H1 (cell line): Measurements from ENCODE around the gene SCMH1. TPM values are rescaled to one million over a fixed set of nuclear protein-coding genes. Genes with fewer than 3 reads are reported as not detected.

Experiments used
- CTCF ChIA-PET: fragments of 300-600 bp; sonication (Branson Sonifier 250); formaldehyde crosslinking; loops from one replicate; lab custom pipeline; 2021; ENCODE audit not compliant: partially characterized antibody; lab: Charles Lee
- POLR2A ChIA-PET: fragments of 300-600 bp; sonication (Branson Sonifier 250); formaldehyde crosslinking; loops from one replicate; lab custom pipeline; 2021; ENCODE audit warnings: inconsistent platforms; ENCODE audit not compliant: partially characterized antibody; lab: Charles Lee
- DNase-seq, 2 experiments: peaks; one replicate each; pipeline versions ENCODE4 v3.0.0 to v3.0.0-alpha.2; 2010 to 2022; ENCODE audit warnings: low spot score in 2 of 2, low read depth in 1 of 2, mixed read lengths in 1 of 2
- FAIRE-seq: peaks from 2 replicates; lab custom pipeline; 2011; peaks lifted over from hg19 to GRCh38; lab: Jason Lieb, UNC
- H2AFZ ChIP-seq: 2 replicates; pipeline ENCODE4 v1.8.1; 2012; ENCODE audit warnings: low read length, inconsistent platforms
- H2AK5ac ChIP-seq: 2 replicates; pipeline ENCODE4 v1.6.1; 2013; ENCODE audit warnings: low read depth, low read length
- H2BK120ac ChIP-seq: replicated peaks from 2 replicates; pipeline ENCODE3; 2013; ENCODE audit warnings: low read depth, low read length, inconsistent platforms
- H2BK12ac ChIP-seq: 2 replicates; pipeline ENCODE4 v1.6.1; 2013; ENCODE audit warnings: low read depth, low read length
- H2BK15ac ChIP-seq: 2 replicates; pipeline ENCODE4 v1.6.1; 2013; ENCODE audit warnings: low read length
- H2BK20ac ChIP-seq: 2 replicates; pipeline ENCODE4 v1.6.1; 2013; ENCODE audit warnings: low read length
- H2BK5ac ChIP-seq: 2 replicates; pipeline ENCODE4 v1.6.1; 2013; ENCODE audit warnings: low read depth, low read length
- H3K14ac ChIP-seq: 2 replicates; pipeline ENCODE4 v1.6.1; 2013; ENCODE audit warnings: inconsistent platforms; ENCODE audit not compliant: insufficient read length
- H3K18ac ChIP-seq: 2 replicates; pipeline ENCODE4 v1.6.1; 2013; ENCODE audit warnings: low read length; ENCODE audit errors: extremely low read depth
- H3K23ac ChIP-seq: 2 replicates; pipeline ENCODE4 v1.6.1; 2013; ENCODE audit warnings: inconsistent platforms; ENCODE audit not compliant: insufficient read length
- H3K23me2 ChIP-seq: 2 replicates; pipeline ENCODE4 v1.6.1; 2013; ENCODE audit warnings: low read depth, low read length
- H3K27ac ChIP-seq: 2 replicates; pipeline ENCODE4 v1.6.1; 2011; ENCODE audit warnings: low read depth, low read length, inconsistent platforms
- H3K27me3 ChIP-seq, 4 experiments: replicated peaks in 1 of 4; 1 replicate in 1 of 4; 2 replicates in 3 of 4; pipeline versions ENCODE4 v1.6.1 to v1.8.1; 2011 to 2013; ENCODE audit warnings: low read length in 3 of 4, mild to moderate bottlenecking in 3 of 4, inconsistent platforms in 2 of 4, mixed read lengths in 2 of 4, moderate library complexity in 1 of 4; ENCODE audit not compliant: control insufficient read depth in 3 of 4, insufficient read depth in 3 of 4; ENCODE audit errors: extremely low read depth in 1 of 4
- H3K36me3 ChIP-seq, 4 experiments: 2 replicates each; pipeline versions ENCODE4 v1.6.1 to v1.8.1; 2011 to 2013; ENCODE audit warnings: mild to moderate bottlenecking in 4 of 4, low read length in 3 of 4, moderate library complexity in 2 of 4, control low read depth in 1 of 4, inconsistent platforms in 1 of 4; ENCODE audit not compliant: insufficient read depth in 4 of 4, control insufficient read depth in 2 of 4
- H3K4ac ChIP-seq: replicated peaks from 2 replicates; pipeline ENCODE3; 2013; ENCODE audit warnings: low read length, low read depth, mixed read lengths, inconsistent platforms; ENCODE audit not compliant: insufficient read length
- H3K4me1 ChIP-seq, 4 experiments: replicated peaks in 1 of 4; 1 replicate in 1 of 4; 2 replicates in 3 of 4; pipeline versions ENCODE4 v1.6.1 to v1.8.1; 2011 to 2013; ENCODE audit warnings: low read length in 3 of 4, inconsistent platforms in 2 of 4, mixed read lengths in 1 of 4; ENCODE audit not compliant: insufficient read depth in 4 of 4, control insufficient read depth in 3 of 4
- H3K4me2 ChIP-seq, 2 experiments: 2 replicates each; pipeline versions ENCODE4 v1.6.1 to v1.8.1; 2011 to 2013; ENCODE audit warnings: low read depth in 2 of 2, low read length in 2 of 2, control low read depth in 1 of 2, inconsistent platforms in 1 of 2, mild to moderate bottlenecking in 1 of 2; ENCODE audit not compliant: insufficient read depth in 1 of 2
- H3K4me3 ChIP-seq, 4 experiments: fragments of 200-600, 300-600 bp in 1 of 4; sonication (generic), shearing (Covaris generic), sonication (Bioruptor Twin) in 1 of 4; 2 replicates each; pipeline versions ENCODE4 v1.5.1 to v1.8.1; 2011 to 2016; ENCODE audit warnings: low read length in 4 of 4, low read depth in 3 of 4, control low read depth in 2 of 4, inconsistent platforms in 2 of 4, mild to moderate bottlenecking in 2 of 4, mixed read lengths in 1 of 4, moderate library complexity in 1 of 4; ENCODE audit not compliant: insufficient read depth in 2 of 4; ENCODE audit errors: extremely low read depth in 1 of 4
- H3K56ac ChIP-seq: replicated peaks from 2 replicates; pipeline ENCODE3; 2013; ENCODE audit warnings: low read depth, mild to moderate bottlenecking, mixed read lengths, low read length, inconsistent platforms; ENCODE audit not compliant: insufficient read length
- H3K79me1 ChIP-seq: 2 replicates; pipeline ENCODE4 v1.6.1; 2013; ENCODE audit warnings: low read depth, low read length, control low read depth
- H3K79me2 ChIP-seq, 2 experiments: 2 replicates each; pipeline versions ENCODE4 v1.6.1 to v1.8.1; 2012 to 2013; ENCODE audit warnings: low read length in 2 of 2, mild to moderate bottlenecking in 2 of 2, inconsistent platforms in 1 of 2; ENCODE audit not compliant: insufficient read depth in 2 of 2, control insufficient read depth in 1 of 2
- H3K9ac ChIP-seq, 4 experiments: replicated peaks in 1 of 4; 1 replicate in 1 of 4; 2 replicates in 3 of 4; pipeline versions ENCODE4 v1.6.1 to v1.8.1; 2011 to 2013; ENCODE audit warnings: low read depth in 3 of 4, low read length in 3 of 4, control low read depth in 2 of 4, mild to moderate bottlenecking in 2 of 4, moderate library complexity in 2 of 4, inconsistent platforms in 1 of 4; ENCODE audit errors: extremely low read depth in 1 of 4
- H3K9me3 ChIP-seq, 2 experiments: 2 replicates each; pipeline versions ENCODE4 v1.6.1 to v1.8.1; 2012 to 2013; ENCODE audit warnings: mild to moderate bottlenecking in 2 of 2, moderate library complexity in 2 of 2, control low read depth in 1 of 2, inconsistent platforms in 1 of 2, low read depth in 1 of 2, low read length in 1 of 2, mixed read lengths in 1 of 2; ENCODE audit not compliant: insufficient read depth in 2 of 2
- H4K20me1 ChIP-seq, 2 experiments: replicated peaks in 1 of 2; 2 replicates each; pipeline versions ENCODE3 to v1.8.1; 2011 to 2013; ENCODE audit warnings: inconsistent platforms in 2 of 2, low read length in 2 of 2, mild to moderate bottlenecking in 1 of 2; ENCODE audit not compliant: insufficient read depth in 2 of 2, control insufficient read depth in 1 of 2
- H4K5ac ChIP-seq: 2 replicates; pipeline ENCODE4 v1.6.1; 2013; ENCODE audit warnings: low read length, low read depth, mixed read lengths, inconsistent platforms; ENCODE audit not compliant: insufficient read length
- H4K8ac ChIP-seq: 2 replicates; pipeline ENCODE4 v1.8.0; 2013; ENCODE audit warnings: mild to moderate bottlenecking, moderate library complexity, low read length, inconsistent platforms; ENCODE audit not compliant: insufficient read depth; ENCODE audit errors: extremely low read depth
- H4K91ac ChIP-seq: replicated peaks from 2 replicates; pipeline ENCODE3; 2013; ENCODE audit warnings: low read length, mixed read lengths, inconsistent platforms; ENCODE audit not compliant: insufficient read length
- EZH2 ChIP-seq: fragments of 200-600 bp; sonication (generic); IDR thresholded peaks from 2 replicates; pipeline ENCODE4 v1.7.1; 2012; ENCODE audit warnings: low read depth, mild to moderate bottlenecking, moderate library complexity, low read length, inconsistent platforms; ENCODE audit not compliant: severe bottlenecking
- polyA plus RNA-seq, 7 experiments: library from polyadenylated mRNA; depleted of rRNA in 3 of 7; stranded (reverse) in 5 of 7; unstranded in 2 of 7; fragments of >200 nt in 5 of 7; fragments of 200-250 nt in 2 of 7; gene quantifications; 1 replicate in 5 of 7; 2 replicates in 1 of 7; 4 replicates in 1 of 7; pipeline versions ENCODE4 v1.2.1 to v1.2.3, GENCODE V29; 2011 to 2013; ENCODE audit warnings: missing spikeins in 2 of 7, mixed read lengths in 2 of 7
- total RNA-seq: library from RNA; stranded (reverse); fragmentation: NEBNext Ultra II Directional; extraction: Animal tissue kit (Norgen Biotek cat#: 25700); gene quantifications from 2 replicates; pipeline ENCODE4 v1.2.1, GENCODE V29; 2021

SCMH1 gene
- total and polyA plus RNA-seq, 2 of the 8 experiments (the other 6 are each of a cell fraction or from before 2014, with no cell fraction given), result 16.6 to 30.7 TPM

- H4K5ac ChIP-seq, result no peak overlapping the region
- H4K91ac ChIP-seq, result no peak overlapping the region
- no peaks in the 10 kb centered on the region for H3K79me1 ChIP-seq
- H2BK20ac ChIP-seq, result no peak overlapping the region
- H4K8ac ChIP-seq, result no peak overlapping the region
- H4K20me1 ChIP-seq, result no peaks in the 10 kb centered on the region
- H2AFZ ChIP-seq, result no peak overlapping the region
- no peak overlapping the region for H3K4ac ChIP-seq
- H3K27me3 ChIP-seq, result no peaks in the 10 kb centered on the region
- H3K9ac ChIP-seq, result no peak overlapping the region
- H2BK5ac ChIP-seq, result no peak overlapping the region
- no peak for TF ChIP-seq EZH2
- TF ChIP-seq, all 59 proteins: peak for 0
- no peak overlapping the region for H3K4me2 ChIP-seq
- H3K36me3 ChIP-seq, result peaks cover 0 to 15% (median 0%) of the 10 kb centered on the region in 4 experiments; a peak in 2 of 8 replicates
- no peak overlapping the region for H2BK12ac ChIP-seq
- H2BK120ac ChIP-seq, result no peak overlapping the region
- H2BK15ac ChIP-seq, result no peak overlapping the region
- CTCF ChIA-PET, result interaction anchor here (1.4 kb wide), 1 partner anchor 67 kb away, joined by 3 read pairs; no protein-coding TSS in a partner anchor
- no peak overlapping the region for H3K14ac ChIP-seq
- no peak overlapping the region for H3K23ac ChIP-seq
- H3K79me2 ChIP-seq, result no peaks in the 10 kb centered on the region
- no peak overlapping the region for H3K18ac ChIP-seq
- no peak overlapping the region for H2AK5ac ChIP-seq
- no peak for DNase-seq
- H3K56ac ChIP-seq, result no peak overlapping the region
- no peak for FAIRE-seq
- POLR2A ChIA-PET, result no interaction called here
- H3K23me2 ChIP-seq, result no peaks in the 10 kb centered on the region
- H3K4me3 ChIP-seq, result no peak overlapping the region
- no peak overlapping the region for H3K27ac ChIP-seq
- H3K9me3 ChIP-seq, result peaks cover 16 to 24% of the 10 kb centered on the region in 2 experiments
- no peaks in the 10 kb centered on the region for H3K4me1 ChIP-seq
Measured at GRCh38 chr1:41173651-41174050, 68.5 kb downstream of the SCMH1 start.
